Measurements from ENCODE around the gene MARCHF6. TPM values are rescaled to one million over a fixed set of nuclear protein-coding genes. Genes with fewer than 3 reads are reported as not detected.

MARCHF6 gene
- total RNA-seq, 4 donors from 2014 or later, result 93.5 to 177 (median 111) TPM

- Histone ChIP-seq H3K27ac (no peak overlapping the region), H3K4me3 (no peak overlapping the region), H3K9me3 (no peaks in the 10 kb centered on the region), H3K4me1 (peaks cover 0 to 9% (median 2%) of the 10 kb centered on the region in 4 donors), H3K36me3 (no peaks in the 10 kb centered on the region), H3K27me3 (no peaks in the 10 kb centered on the region)
- no peak for DNase-seq
- 60 to 90% methylated on average over 2 of the region's 2 CpGs for WGBS, 2 donors (ENCODE audit: low coverage in 1 of 2)
- in situ Hi-C loops (cut with MboI; ENCODE audit: low pct_ligation_motif_present in 1 of 4, low pct_unique_long_range_greater_than_20kb in 1 of 4, low sequenced_read_pairs in 3 of 4), result no loop called here
- intact Hi-C loops (cut with DNase I; ENCODE audit: low total_unique reads), result no loop called here
- no peak for TF ChIP-seq POLR2AphosphoS5 (IDR thresholded peaks at IDR 0.05)
- no peak for TF ChIP-seq EP300 (IDR thresholded peaks at IDR 0.05; ENCODE audit: low read depth)
- TF ChIP-seq CTCF (IDR thresholded peaks at IDR 0.05), result no peak
- TF ChIP-seq POLR2A (IDR thresholded peaks at IDR 0.05), result no peak
These were observed 5.2 kb upstream of the MARCHF6 start for GRCh38 chr5:10348258-10348657.

GRCh38 chr5:10351199-10351905 is 2.1 kb upstream of the MARCHF6 start:
- WGBS, 2 donors (ENCODE audit: low coverage in 1 of 2), result 58 to 87% methylated on average over 2 to 6 of the region's 6 CpGs
- Histone ChIP-seq H3K4me3 (no peak overlapping the region), H3K27ac (no peak overlapping the region), H3K4me1 (peaks cover 6 to 21% (median 10%) of the 10 kb centered on the region in 4 donors), H3K9me3 (no peaks in the 10 kb centered on the region), H3K36me3 (no peaks in the 10 kb centered on the region), H3K27me3 (no peaks in the 10 kb centered on the region)
- in situ Hi-C loops (cut with MboI; ENCODE audit: low pct_ligation_motif_present in 1 of 4, low pct_unique_long_range_greater_than_20kb in 1 of 4, low sequenced_read_pairs in 3 of 4), result no loop called here
- TF ChIP-seq CTCF (IDR thresholded peaks at IDR 0.05), result no peak
- TF ChIP-seq POLR2AphosphoS5 (IDR thresholded peaks at IDR 0.05), result no peak
- no peak for TF ChIP-seq POLR2A (IDR thresholded peaks at IDR 0.05)
- no peak for TF ChIP-seq EP300 (IDR thresholded peaks at IDR 0.05; ENCODE audit: low read depth)
- intact Hi-C loops (cut with DNase I; ENCODE audit: low total_unique reads), result no loop called here
- DNase-seq, result no peak

GRCh38 chr5:10351919-10352318 is 1.6 kb upstream of the MARCHF6 start:
- no peaks in the 10 kb centered on the region for H3K27me3 ChIP-seq
- TF ChIP-seq POLR2A (IDR thresholded peaks at IDR 0.05), result no peak
- no peak for TF ChIP-seq EP300 (IDR thresholded peaks at IDR 0.05; ENCODE audit: low read depth)
- TF ChIP-seq CTCF (IDR thresholded peaks at IDR 0.05), result no peak
- no peak for TF ChIP-seq POLR2AphosphoS5 (IDR thresholded peaks at IDR 0.05)
- intact Hi-C loops (cut with DNase I; ENCODE audit: low total_unique reads) (no loop called here), in situ Hi-C loops (cut with MboI; ENCODE audit: low pct_ligation_motif_present in 1 of 4, low pct_unique_long_range_greater_than_20kb in 1 of 4, low sequenced_read_pairs in 3 of 4) (no loop called here)
- H3K4me3 ChIP-seq, result no peak overlapping the region
- H3K4me1 ChIP-seq, result peaks cover 10 to 27% (median 15%) of the 10 kb centered on the region in 4 donors
- no peaks in the 10 kb centered on the region for H3K9me3 ChIP-seq
- H3K36me3 ChIP-seq, result no peaks in the 10 kb centered on the region
- H3K27ac ChIP-seq, result peak overlapping the region; percentile 97 to 100 (median 99)
- DNase-seq, result no peak
- 90 to 100% methylated on average over 1 to 8 of the region's 8 CpGs for WGBS, 2 donors (ENCODE audit: low coverage in 1 of 2)

GRCh38 chr5:10352430-10353240 is 860 bp upstream of the MARCHF6 start:
- Histone ChIP-seq H3K9me3 (no peaks in the 10 kb centered on the region), H3K4me1 (peaks cover 10 to 34% (median 22%) of the 10 kb centered on the region in 4 donors), H3K4me3 (peak overlapping the region; percentile 39 to 99 (median 97)), H3K27me3 (no peaks in the 10 kb centered on the region), H3K36me3 (no peaks in the 10 kb centered on the region), H3K27ac (peak overlapping the region; percentile 97 to 100 (median 99))
- no peak for TF ChIP-seq POLR2AphosphoS5 (IDR thresholded peaks at IDR 0.05)
- no peak for TF ChIP-seq CTCF (IDR thresholded peaks at IDR 0.05)
- no peak for TF ChIP-seq POLR2A (IDR thresholded peaks at IDR 0.05)
- no peak for TF ChIP-seq EP300 (IDR thresholded peaks at IDR 0.05; ENCODE audit: low read depth)
- WGBS, 2 donors (ENCODE audit: low coverage in 1 of 2), result 26 to 31% methylated on average over 9 to 19 of the region's 19 CpGs
- DNase-seq, result no peak
- in situ Hi-C loops (cut with MboI; ENCODE audit: low pct_ligation_motif_present in 1 of 4, low pct_unique_long_range_greater_than_20kb in 1 of 4, low sequenced_read_pairs in 3 of 4) (no loop called here), intact Hi-C loops (cut with DNase I; ENCODE audit: low total_unique reads) (no loop called here)

Data from transverse colon (tissue), 4 donors.